ENCODE data around the gene HBB.

HBB gene

GRCh38 chr11:5247472-5248192, 20.8 kb upstream of the HBB start:
- no peak overlapping the region for H3K27ac ChIP-seq

GRCh38 chr11:5246772-5247471, 20.1 kb upstream of the HBB start:
- Histone ChIP-seq H3K27ac (no peak overlapping the region), H3K4me3 (ENCODE audit: low read depth in 1 of 2, low read length in 1 of 2) (no peak overlapping the region), H3K4me1 (ENCODE audit: control insufficient read depth in 1 of 2, insufficient read depth in 1 of 2, low read depth in 1 of 2, low read length in 1 of 2) (no peaks in the 10 kb centered on the region), H3K36me3 (no peaks in the 10 kb centered on the region), H3K9me3 (no peaks in the 10 kb centered on the region), H3K27me3 (no peaks in the 10 kb centered on the region)
- no peak for TF ChIP-seq CTCF (IDR thresholded peaks at IDR 0.05)

More at GRCh38 chr11:5247472-5248192, 20.8 kb upstream of the HBB start:
- no peaks in the 10 kb centered on the region for H3K27me3 ChIP-seq
- no peak overlapping the region for H3K4me3 ChIP-seq (ENCODE audit: low read depth in 1 of 2, low read length in 1 of 2)
- TF ChIP-seq CTCF (IDR thresholded peaks at IDR 0.05), result no peak
- H3K36me3 ChIP-seq, result no peaks in the 10 kb centered on the region
- no peaks in the 10 kb centered on the region for H3K4me1 ChIP-seq (ENCODE audit: control insufficient read depth in 1 of 2, insufficient read depth in 1 of 2, low read depth in 1 of 2, low read length in 1 of 2)
- H3K9me3 ChIP-seq, result no peaks in the 10 kb centered on the region

- no peak overlapping the region for H3K27ac ChIP-seq
- H3K4me3 ChIP-seq (ENCODE audit: low read depth in 1 of 2, low read length in 1 of 2), result no peak overlapping the region
- no peaks in the 10 kb centered on the region for H3K4me1 ChIP-seq (ENCODE audit: control insufficient read depth in 1 of 2, insufficient read depth in 1 of 2, low read depth in 1 of 2, low read length in 1 of 2)
- no peaks in the 10 kb centered on the region for H3K36me3 ChIP-seq
- TF ChIP-seq CTCF (IDR thresholded peaks at IDR 0.05), result no peak
- no peaks in the 10 kb centered on the region for H3K27me3 ChIP-seq
- H3K9me3 ChIP-seq, result no peaks in the 10 kb centered on the region
These were observed 18.3 kb upstream of the HBB start for GRCh38 chr11:5245155-5245554.

- H3K4me3 ChIP-seq (ENCODE audit: low read depth in 1 of 2, low read length in 1 of 2), result no peak overlapping the region
- TF ChIP-seq CTCF (IDR thresholded peaks at IDR 0.05), result no peak
- H3K9me3 ChIP-seq, result no peaks in the 10 kb centered on the region
- H3K27ac ChIP-seq, result no peak overlapping the region
- no peaks in the 10 kb centered on the region for H3K36me3 ChIP-seq
- H3K4me1 ChIP-seq (ENCODE audit: control insufficient read depth in 1 of 2, insufficient read depth in 1 of 2, low read depth in 1 of 2, low read length in 1 of 2), result no peaks in the 10 kb centered on the region
- no peaks in the 10 kb centered on the region for H3K27me3 ChIP-seq
These were observed 16.9 kb upstream of the HBB start for GRCh38 chr11:5243816-5244180.

GRCh38 chr11:5242933-5243815, 16.3 kb upstream of the HBB start:
- Histone ChIP-seq H3K4me1 (ENCODE audit: control insufficient read depth in 1 of 2, insufficient read depth in 1 of 2, low read depth in 1 of 2, low read length in 1 of 2) (no peaks in the 10 kb centered on the region), H3K27me3 (no peaks in the 10 kb centered on the region), H3K36me3 (no peaks in the 10 kb centered on the region), H3K4me3 (ENCODE audit: low read depth in 1 of 2, low read length in 1 of 2) (no peak overlapping the region), H3K27ac (no peak overlapping the region), H3K9me3 (no peaks in the 10 kb centered on the region)
- TF ChIP-seq CTCF (IDR thresholded peaks at IDR 0.05), result no peak
